GM12801 (cell line): ENCODE measurements around the gene ATF6B.

Source experiments
- CTCF ChIP-seq: IDR thresholded peaks from one replicate; pipeline ENCODE4 v1.5.1; 2011; ENCODE audit warnings: control low read depth; ENCODE audit not compliant: insufficient read length; ENCODE audit errors: extremely low read depth

ATF6B gene

GRCh38 chr6:32070814-32071543, 57.1 kb downstream of the ATF6B start:
- no peak for TF ChIP-seq CTCF

- TF ChIP-seq CTCF: no peak
Measured at GRCh38 chr6:32069878-32070515, 58.0 kb downstream of the ATF6B start.

GRCh38 chr6:32069460-32069859, 58.6 kb downstream of the ATF6B start:
- no peak for TF ChIP-seq CTCF

GRCh38 chr6:32068867-32069266, 59.2 kb downstream of the ATF6B start:
- no peak for TF ChIP-seq CTCF
